ENCODE results near the gene ANTXR2. TPM values are rescaled to one million over a fixed set of nuclear protein-coding genes. Genes with fewer than 3 reads are reported as not detected.

The ANTXR2 gene
- total RNA-seq, 2 donors from 2014 or later, result 13.6 to 16.4 TPM

GRCh38 chr4:80082693-80083092, 9.7 kb upstream of the ANTXR2 start:
- no peaks in the 10 kb centered on the region for H3K4me1 Mint-ChIP-seq
- 95 to 100% methylated on average over 1 to 2 of the region's 2 CpGs for WGBS, 2 experiments (ENCODE audit: insufficient coverage in 1 of 2, insufficient read length in 1 of 2)
- Histone ChIP-seq H3K27me3 (ENCODE audit: control insufficient read depth, insufficient read depth, low read length, poor library complexity, severe bottlenecking) (no peaks in the 10 kb centered on the region), H3K27ac (ENCODE audit: low read depth, low read length) (no peak overlapping the region), H3K36me3 (ENCODE audit: control insufficient read depth, insufficient read depth, low read length) (no peaks in the 10 kb centered on the region), H3K4me1 (ENCODE audit: control insufficient read depth, insufficient read depth, low read length) (no peaks in the 10 kb centered on the region), H3K9ac (ENCODE audit: extremely low read depth, low read length, poor library complexity, severe bottlenecking) (no peak overlapping the region), H3K9me3 (ENCODE audit: control insufficient read depth, low read length) (no peaks in the 10 kb centered on the region), H3K4me3 (ENCODE audit: low read length) (no peak overlapping the region)
- no peaks in the 10 kb centered on the region for H3K9me3 Mint-ChIP-seq
- DNase-seq, result no peak
- H3K36me3 Mint-ChIP-seq (ENCODE audit: low read depth), result no peaks in the 10 kb centered on the region
- H3K27me3 Mint-ChIP-seq (ENCODE audit: insufficient read depth), result peaks cover 18% of the 10 kb centered on the region
- no peak overlapping the region for H3K4me3 Mint-ChIP-seq
- H3K27ac Mint-ChIP-seq, result no peak overlapping the region
- TF ChIP-seq CTCF (conservative IDR thresholded peaks at IDR 0.05), result no peak

GRCh38 chr4:80081566-80081965, 8.5 kb upstream of the ANTXR2 start:
- H3K27ac Mint-ChIP-seq, result no peak overlapping the region
- 81 to 86% methylated on average over 4 of the region's 4 CpGs for WGBS, 2 experiments (ENCODE audit: insufficient coverage in 1 of 2, insufficient read length in 1 of 2)

GRCh38 chr4:80079255-80079923, 6.4 kb upstream of the ANTXR2 start:
- Histone ChIP-seq H3K9ac (ENCODE audit: extremely low read depth, low read length, poor library complexity, severe bottlenecking) (no peak overlapping the region), H3K36me3 (ENCODE audit: control insufficient read depth, insufficient read depth, low read length) (no peaks in the 10 kb centered on the region), H3K4me1 (ENCODE audit: control insufficient read depth, insufficient read depth, low read length) (no peaks in the 10 kb centered on the region), H3K9me3 (ENCODE audit: control insufficient read depth, low read length) (no peaks in the 10 kb centered on the region), H3K27ac (ENCODE audit: low read depth, low read length) (no peak overlapping the region), H3K4me3 (ENCODE audit: low read length) (no peak overlapping the region), H3K27me3 (ENCODE audit: control insufficient read depth, insufficient read depth, low read length, poor library complexity, severe bottlenecking) (no peaks in the 10 kb centered on the region)
- no peak overlapping the region for H3K4me3 Mint-ChIP-seq
- H3K4me1 Mint-ChIP-seq, result no peaks in the 10 kb centered on the region
- DNase-seq, result no peak
- no peak overlapping the region for H3K27ac Mint-ChIP-seq
- whole genome bisulfite sequencing, 2 experiments (ENCODE audit: insufficient coverage in 1 of 2, insufficient read length in 1 of 2), result 94 to 98% methylated on average over 9 to 15 of the region's 15 CpGs
- TF ChIP-seq CTCF (conservative IDR thresholded peaks at IDR 0.05), result no peak
- H3K9me3 Mint-ChIP-seq, result peaks cover 3% of the 10 kb centered on the region
- peaks cover 27% of the 10 kb centered on the region for H3K27me3 Mint-ChIP-seq (ENCODE audit: insufficient read depth)
- no peaks in the 10 kb centered on the region for H3K36me3 Mint-ChIP-seq (ENCODE audit: low read depth)

More at GRCh38 chr4:80081566-80081965, 8.5 kb upstream of the ANTXR2 start:
- no peaks in the 10 kb centered on the region for H3K9me3 ChIP-seq (ENCODE audit: control insufficient read depth, low read length)
- Mint-ChIP-seq H3K27me3 (ENCODE audit: insufficient read depth) (peaks cover 18% of the 10 kb centered on the region), H3K36me3 (ENCODE audit: low read depth) (no peaks in the 10 kb centered on the region), H3K4me1 (no peaks in the 10 kb centered on the region), H3K4me3 (no peak overlapping the region), H3K9me3 (no peaks in the 10 kb centered on the region)
- H3K4me3 ChIP-seq (ENCODE audit: low read length), result no peak overlapping the region
- no peak for DNase-seq
- H3K4me1 ChIP-seq (ENCODE audit: control insufficient read depth, insufficient read depth, low read length), result no peaks in the 10 kb centered on the region
- no peak for TF ChIP-seq CTCF (conservative IDR thresholded peaks at IDR 0.05)
- H3K9ac ChIP-seq (ENCODE audit: extremely low read depth, low read length, poor library complexity, severe bottlenecking), result no peak overlapping the region
- no peak overlapping the region for H3K27ac ChIP-seq (ENCODE audit: low read depth, low read length)
- no peaks in the 10 kb centered on the region for H3K27me3 ChIP-seq (ENCODE audit: control insufficient read depth, insufficient read depth, low read length, poor library complexity, severe bottlenecking)
- no peaks in the 10 kb centered on the region for H3K36me3 ChIP-seq (ENCODE audit: control insufficient read depth, insufficient read depth, low read length)

All from endodermal cell (in vitro differentiated cells).